Neural progenitor cell (in vitro differentiated cells): ENCODE data around the gene MIF. TPM values are rescaled to one million over a fixed set of nuclear protein-coding genes. Genes with fewer than 3 reads are reported as not detected.

Source experiments
- DNase-seq: peaks from one replicate; pipeline ENCODE4 v3.0.0-alpha.2; 2016; ENCODE audit warnings: low spot score
- H2AFZ ChIP-seq: fragments of 200-600 bp; sonication (generic); replicated peaks from 2 replicates; pipeline ENCODE4 v1.6.1; 2016; ENCODE audit warnings: antibody characterized with exemption
- H3F3A ChIP-seq: fragments of 200-600 bp; sonication (generic); 2 replicates; pipeline ENCODE4 v1.6.1; 2016; ENCODE audit warnings: antibody characterized with exemption, low read depth
- H3K27ac ChIP-seq: fragments of 200-600 bp; sonication (generic); 2 replicates; pipeline ENCODE4 v1.5.1; 2016; ENCODE audit warnings: mild to moderate bottlenecking
- H3K27me3 ChIP-seq: fragments of 200-600 bp; sonication (generic); 2 replicates; pipeline ENCODE4 v1.6.1; 2016; ENCODE audit warnings: mild to moderate bottlenecking, moderate library complexity
- H3K36me3 ChIP-seq: fragments of 200-600 bp; sonication (generic); 2 replicates; pipeline ENCODE4 v1.5.1; 2016
- H3K4me1 ChIP-seq: fragments of 200-600 bp; sonication (generic); 2 replicates; pipeline ENCODE4 v1.6.1; 2016; ENCODE audit warnings: mixed run types
- H3K4me2 ChIP-seq: fragments of 200-600 bp; sonication (generic); 2 replicates; pipeline ENCODE4 v1.6.1; 2016
- H3K4me3 ChIP-seq: fragments of 200-600 bp; sonication (generic); 2 replicates; pipeline ENCODE4 v1.5.1; 2016
- H3K79me2 ChIP-seq: fragments of 200-600 bp; sonication (generic); 2 replicates; pipeline ENCODE4 v1.6.1; 2016; ENCODE audit warnings: low read depth
- H3K9ac ChIP-seq: fragments of 200-600 bp; sonication (generic); 2 replicates; pipeline ENCODE4 v1.6.1; 2016
- H3K9me3 ChIP-seq: fragments of 200-600 bp; sonication (generic); 2 replicates; pipeline ENCODE4 v1.5.1; 2016; ENCODE audit warnings: low read depth
- H4K20me1 ChIP-seq: fragments of 200-600 bp; sonication (generic); 2 replicates; pipeline ENCODE4 v1.6.1; 2016; ENCODE audit warnings: low read depth
- H3K27ac Mint-ChIP-seq: 3 replicates; pipeline ENCODE4 v1.8.0; 2021; ENCODE audit warnings: mixed read lengths
- H3K27me3 Mint-ChIP-seq: 2 replicates; pipeline ENCODE4 v1.8.0; 2022; ENCODE audit warnings: low read depth, mild to moderate bottlenecking, inconsistent platforms, moderate library complexity, mixed read lengths; ENCODE audit not compliant: insufficient read depth
- H3K36me3 Mint-ChIP-seq: 3 replicates; pipeline ENCODE4 v1.8.0; 2021; ENCODE audit warnings: mixed read lengths
- H3K4me1 Mint-ChIP-seq: 3 replicates; pipeline ENCODE4 v1.8.0; 2021; ENCODE audit warnings: mixed read lengths
- H3K4me3 Mint-ChIP-seq: 3 replicates; pipeline ENCODE4 v1.8.0; 2021; ENCODE audit warnings: mild to moderate bottlenecking, moderate library complexity, mixed read lengths
- H3K9me3 Mint-ChIP-seq: 3 replicates; pipeline ENCODE4 v1.8.0; 2020; ENCODE audit warnings: mixed read lengths
- CTCF ChIP-seq: fragments of 200-600 bp; sonication (generic); IDR thresholded peaks from 2 replicates; pipeline ENCODE4 v1.5.1; 2017; ENCODE audit warnings: antibody characterized with exemption, mild to moderate bottlenecking
- EZH2 ChIP-seq: fragments of 200-600 bp; sonication (generic); IDR thresholded peaks from 2 replicates; pipeline ENCODE4 v1.6.1; 2017; ENCODE audit warnings: antibody characterized with exemption, mild to moderate bottlenecking, moderate library complexity
- EZH2phosphoT487 ChIP-seq: fragments of 200-600 bp; sonication (generic); IDR thresholded peaks from 2 replicates; pipeline ENCODE4 v1.6.1; 2017; ENCODE audit warnings: antibody characterized with exemption
- total RNA-seq: library from RNA; depleted of rRNA; stranded (reverse); fragments of >200 nt; gene quantifications from 2 replicates; pipeline ENCODE4 v1.2.3, GENCODE V29; 2015; ENCODE audit warnings: low replicate concordance

The MIF gene
- total RNA-seq: 132 and 552 TPM in 2 replicates

- Histone ChIP-seq H3F3A (peaks cover 53% of the 10 kb centered on the region), H3K4me2 (peak within 1 kb of the TSS; percentile 80), H3K79me2 (peaks cover 27% of the 10 kb centered on the region), H3K9ac (peak within 1 kb of the TSS; percentile 25), H3K36me3 (no peaks in the 10 kb centered on the region), H3K9me3 (no peaks in the 10 kb centered on the region), H2AFZ (peak within 1 kb of the TSS; percentile 80), H4K20me1 (peaks cover 37% of the 10 kb centered on the region), H3K27ac (peak within 1 kb of the TSS; percentile 83), H3K4me3 (peak within 1 kb of the TSS; percentile 69), H3K4me1 (peaks cover 19% of the 10 kb centered on the region), H3K27me3 (no peaks in the 10 kb centered on the region)
- Mint-ChIP-seq H3K27ac (peak within 1 kb of the TSS; percentile 91), H3K36me3 (peaks cover 17% of the 10 kb centered on the region), H3K4me3 (peak within 1 kb of the TSS; percentile 94), H3K9me3 (peaks cover 5% of the 10 kb centered on the region), H3K27me3 (peaks cover 16% of the 10 kb centered on the region), H3K4me1 (peaks cover 37% of the 10 kb centered on the region)
- TF ChIP-seq EZH2phosphoT487 (no peak), EZH2 (no peak), CTCF (peak; percentile 84)
- DNase-seq: peak; percentile 98
These were observed at the start of gene MIF for GRCh38 chr22:23893945-23894709. MIF (plus strand) TSS chr22:23894383; CDS start chr22:23894475, 92 bp downstream.

- Mint-ChIP-seq H3K27me3 (peaks cover 17% of the 10 kb centered on the region), H3K4me1 (peaks cover 39% of the 10 kb centered on the region), H3K9me3 (no peaks in the 10 kb centered on the region), H3K4me3 (peak overlapping the region; percentile 32), H3K27ac (no peak overlapping the region), H3K36me3 (no peaks in the 10 kb centered on the region)
- H3K36me3 ChIP-seq: no peaks in the 10 kb centered on the region
- no peak overlapping the region for H3K27ac ChIP-seq
- no peak overlapping the region for H2AFZ ChIP-seq
- DNase-seq: no peak
- H3K4me2 ChIP-seq: no peak overlapping the region
- H3K9ac ChIP-seq: no peak overlapping the region
- no peak for TF ChIP-seq EZH2phosphoT487
- TF ChIP-seq EZH2: no peak
- TF ChIP-seq CTCF: no peak
- no peak overlapping the region for H3K4me3 ChIP-seq
- peaks cover 30% of the 10 kb centered on the region for H3K4me1 ChIP-seq
- no peaks in the 10 kb centered on the region for H4K20me1 ChIP-seq
- peaks cover 26% of the 10 kb centered on the region for H3F3A ChIP-seq
- no peaks in the 10 kb centered on the region for H3K9me3 ChIP-seq
- H3K79me2 ChIP-seq: no peaks in the 10 kb centered on the region
- peaks cover 5% of the 10 kb centered on the region for H3K27me3 ChIP-seq
These were observed 49.4 kb upstream of the MIF start for GRCh38 chr22:23844739-23845202.

DNA sequence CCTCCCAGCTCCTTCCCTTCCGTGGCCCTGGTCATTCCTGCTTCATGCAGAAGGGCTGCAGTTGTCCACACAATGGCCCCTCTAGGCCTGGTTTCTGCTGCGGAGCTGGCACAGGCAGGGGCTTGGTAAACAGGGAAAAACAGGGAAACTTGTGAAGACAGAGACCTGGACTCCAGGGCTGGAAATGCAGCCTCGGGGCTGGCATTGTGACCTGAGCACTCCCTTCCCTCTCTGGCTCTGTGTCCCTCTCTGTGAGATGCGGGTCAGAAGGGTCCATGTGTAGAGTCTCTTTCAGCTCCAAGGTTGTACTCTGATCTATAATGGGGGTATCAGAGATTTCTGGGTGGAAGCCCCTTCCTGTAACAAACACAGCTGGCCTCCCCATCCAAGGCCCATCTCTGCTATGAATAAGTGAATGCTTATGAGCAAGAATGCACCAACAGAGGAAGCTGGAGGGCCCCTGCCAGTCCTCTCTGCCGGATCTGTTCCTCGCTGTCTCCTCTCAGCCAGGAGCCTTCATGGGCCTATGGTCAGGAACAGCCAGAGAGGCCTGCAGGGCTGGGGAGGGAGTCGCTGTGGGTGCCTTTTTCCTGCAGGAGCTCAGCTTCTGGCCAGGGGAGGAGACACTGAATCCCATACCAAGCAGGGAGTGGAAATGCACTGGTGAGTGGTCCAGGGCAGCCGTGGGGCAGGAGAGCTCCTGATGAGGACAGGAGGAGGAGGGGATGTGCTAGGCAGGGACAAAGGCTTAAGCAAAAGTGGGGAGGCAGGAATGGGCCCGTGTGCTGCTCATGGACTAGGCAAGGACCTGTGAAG, 48.7 kb upstream of the MIF start:
- H3K4me3 ChIP-seq: no peak overlapping the region
- H3K27me3 ChIP-seq: peaks cover 5% of the 10 kb centered on the region
- Mint-ChIP-seq H3K9me3 (no peaks in the 10 kb centered on the region), H3K36me3 (no peaks in the 10 kb centered on the region), H3K27me3 (peaks cover 13% of the 10 kb centered on the region), H3K4me3 (no peak overlapping the region), H3K4me1 (peaks cover 41% of the 10 kb centered on the region), H3K27ac (peak overlapping the region; percentile 53)
- TF ChIP-seq CTCF (no peak), EZH2phosphoT487 (no peak), EZH2 (no peak)
- H2AFZ ChIP-seq: no peak overlapping the region
- H3K79me2 ChIP-seq: no peaks in the 10 kb centered on the region
- H3K36me3 ChIP-seq: no peaks in the 10 kb centered on the region
- peaks cover 21% of the 10 kb centered on the region for H3F3A ChIP-seq
- H3K27ac ChIP-seq: no peak overlapping the region
- H3K9ac ChIP-seq: no peak overlapping the region
- no peaks in the 10 kb centered on the region for H3K9me3 ChIP-seq
- H4K20me1 ChIP-seq: no peaks in the 10 kb centered on the region
- DNase-seq: no peak
- H3K4me1 ChIP-seq: peaks cover 30% of the 10 kb centered on the region
- no peak overlapping the region for H3K4me2 ChIP-seq
